ENCODE data around the gene AGRN.
"Not testable (repeated sequence)": the region's sequence is repeated elsewhere in the genome, so short reads cannot be mapped to it uniquely, and the experiment has no call there.

AGRN gene

GRCh38 chr1:991895-992294 lies 28.0 kb upstream of the AGRN start:
- H3K4me3 ChIP-seq (replicated peaks; ENCODE audit: low read depth, low read length) = no peak overlapping the region
- TF ChIP-seq, protein P1, sequence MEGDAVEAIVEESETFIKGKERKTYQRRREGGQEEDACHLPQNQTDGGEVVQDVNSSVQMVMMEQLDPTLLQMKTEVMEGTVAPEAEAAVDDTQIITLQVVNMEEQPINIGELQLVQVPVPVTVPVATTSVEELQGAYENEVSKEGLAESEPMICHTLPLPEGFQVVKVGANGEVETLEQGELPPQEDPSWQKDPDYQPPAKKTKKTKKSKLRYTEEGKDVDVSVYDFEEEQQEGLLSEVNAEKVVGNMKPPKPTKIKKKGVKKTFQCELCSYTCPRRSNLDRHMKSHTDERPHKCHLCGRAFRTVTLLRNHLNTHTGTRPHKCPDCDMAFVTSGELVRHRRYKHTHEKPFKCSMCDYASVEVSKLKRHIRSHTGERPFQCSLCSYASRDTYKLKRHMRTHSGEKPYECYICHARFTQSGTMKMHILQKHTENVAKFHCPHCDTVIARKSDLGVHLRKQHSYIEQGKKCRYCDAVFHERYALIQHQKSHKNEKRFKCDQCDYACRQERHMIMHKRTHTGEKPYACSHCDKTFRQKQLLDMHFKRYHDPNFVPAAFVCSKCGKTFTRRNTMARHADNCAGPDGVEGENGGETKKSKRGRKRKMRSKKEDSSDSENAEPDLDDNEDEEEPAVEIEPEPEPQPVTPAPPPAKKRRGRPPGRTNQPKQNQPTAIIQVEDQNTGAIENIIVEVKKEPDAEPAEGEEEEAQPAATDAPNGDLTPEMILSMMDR (IDR thresholded peaks at IDR 0.05; ENCODE audit: low read depth, low read length, missing control alignments) = no peak
- no peak for DNase-seq (ENCODE audit: extremely low read depth, low read depth)

DNA sequence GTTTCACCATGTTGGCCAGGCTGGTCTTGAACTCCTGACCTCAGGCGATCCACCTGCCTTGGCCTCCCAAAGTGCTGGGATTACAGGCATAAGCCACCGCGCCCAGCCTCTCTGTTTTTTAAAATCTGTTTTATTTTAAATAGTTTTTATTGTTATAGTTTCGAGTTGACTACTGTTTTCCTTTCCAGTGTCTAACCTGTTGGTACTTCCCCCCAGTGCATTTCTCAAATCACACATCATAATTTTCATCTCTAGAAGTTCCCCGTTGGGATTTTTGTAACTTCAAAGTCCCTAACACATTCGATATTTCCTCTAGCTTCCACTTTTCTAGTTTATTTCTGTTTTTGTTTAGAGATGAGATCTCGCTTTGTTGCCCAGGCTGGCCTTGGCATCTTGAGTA lies 27.6 kb upstream of the AGRN start:
- TF ChIP-seq, protein P1 (IDR thresholded peaks at IDR 0.05; ENCODE audit: low read depth, low read length, missing control alignments) = no peak
- H3K4me3 ChIP-seq (replicated peaks; ENCODE audit: low read depth, low read length) = no peak overlapping the region
- no peak for DNase-seq (ENCODE audit: extremely low read depth, low read depth)

GRCh38 chr1:993379-993995 lies 26.4 kb upstream of the AGRN start:
- TF ChIP-seq, protein P1 (IDR thresholded peaks at IDR 0.05; ENCODE audit: low read depth, low read length, missing control alignments) = no peak
- no peak overlapping the region for H3K4me3 ChIP-seq (replicated peaks; ENCODE audit: low read depth, low read length)
- no peak for DNase-seq (ENCODE audit: extremely low read depth, low read depth)

- DNase-seq (ENCODE audit: extremely low read depth, low read depth); H3K4me3 ChIP-seq (replicated peaks; ENCODE audit: low read depth, low read length): not testable (repeated sequence)
Observed at GRCh38 chr1:994546-994945, 25.4 kb upstream of the AGRN start.

DNA sequence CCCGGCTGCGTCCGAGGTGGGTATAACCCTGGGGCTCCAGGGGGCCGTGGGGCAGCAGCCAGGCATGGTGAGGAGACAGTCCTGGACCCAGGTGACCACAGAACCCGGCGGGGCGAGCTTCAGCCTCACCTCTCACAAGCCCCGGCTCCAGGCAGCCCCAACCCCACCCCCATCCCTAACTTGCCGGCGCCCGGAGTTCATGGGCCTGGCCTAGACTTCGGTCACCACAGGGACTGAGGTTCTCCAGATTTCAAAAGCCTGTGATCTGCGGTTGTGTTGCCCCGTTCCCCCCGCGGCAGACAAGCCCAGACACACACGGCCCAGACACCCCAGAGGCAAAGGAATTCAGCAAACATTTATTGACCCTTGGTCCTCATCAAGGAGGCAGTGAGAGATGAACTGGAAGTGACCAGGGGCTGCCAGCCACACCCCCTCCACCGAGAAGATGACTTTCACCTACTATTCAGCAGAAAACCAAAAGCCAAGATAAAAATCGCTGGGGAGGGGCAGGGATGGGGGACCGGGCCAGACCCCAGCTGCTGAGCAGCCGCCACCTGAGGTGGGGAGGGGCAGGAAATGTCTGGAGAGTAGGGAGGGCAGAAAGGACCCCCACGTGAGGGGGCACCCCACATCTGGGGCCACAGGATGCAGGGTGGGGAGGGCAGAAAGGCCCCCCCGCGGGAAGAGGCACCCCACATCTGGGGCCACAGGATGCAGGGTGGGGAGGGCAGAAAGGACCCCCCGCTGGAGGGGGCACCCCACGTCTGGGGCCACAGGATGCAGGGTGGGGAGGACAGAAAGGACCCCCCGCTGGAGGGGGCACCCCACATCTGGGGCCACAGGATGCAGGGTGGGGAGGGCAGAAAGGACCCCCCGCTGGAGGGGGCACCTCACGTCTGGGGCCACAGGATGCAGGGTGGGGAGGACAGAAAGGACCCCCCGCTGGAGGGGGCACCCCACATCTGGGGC lies 24.0 kb upstream of the AGRN start:
- H3K4me3 ChIP-seq (replicated peaks; ENCODE audit: low read depth, low read length) = no peak overlapping the region
- DNase-seq (ENCODE audit: extremely low read depth, low read depth) = no peak
- TF ChIP-seq, protein P1 (IDR thresholded peaks at IDR 0.05; ENCODE audit: low read depth, low read length, missing control alignments) = no peak

GRCh38 chr1:996851-997712 lies 22.8 kb upstream of the AGRN start:
- TF ChIP-seq, protein P1 (IDR thresholded peaks at IDR 0.05; ENCODE audit: low read depth, low read length, missing control alignments) = no peak
- no peak for DNase-seq (ENCODE audit: extremely low read depth, low read depth)
- no peak overlapping the region for H3K4me3 ChIP-seq (replicated peaks; ENCODE audit: low read depth, low read length)

- TF ChIP-seq, protein P1 (IDR thresholded peaks at IDR 0.05; ENCODE audit: low read depth, low read length, missing control alignments) = no peak
- H3K4me3 ChIP-seq (replicated peaks; ENCODE audit: low read depth, low read length) = no peak overlapping the region
- DNase-seq (ENCODE audit: extremely low read depth, low read depth) = no peak
Observed at GRCh38 chr1:997713-997992, 22.3 kb upstream of the AGRN start.

Data from HFF-Myc (cell line).